ENCODE measurements around the gene KDM5C.

KDM5C gene

DNA sequence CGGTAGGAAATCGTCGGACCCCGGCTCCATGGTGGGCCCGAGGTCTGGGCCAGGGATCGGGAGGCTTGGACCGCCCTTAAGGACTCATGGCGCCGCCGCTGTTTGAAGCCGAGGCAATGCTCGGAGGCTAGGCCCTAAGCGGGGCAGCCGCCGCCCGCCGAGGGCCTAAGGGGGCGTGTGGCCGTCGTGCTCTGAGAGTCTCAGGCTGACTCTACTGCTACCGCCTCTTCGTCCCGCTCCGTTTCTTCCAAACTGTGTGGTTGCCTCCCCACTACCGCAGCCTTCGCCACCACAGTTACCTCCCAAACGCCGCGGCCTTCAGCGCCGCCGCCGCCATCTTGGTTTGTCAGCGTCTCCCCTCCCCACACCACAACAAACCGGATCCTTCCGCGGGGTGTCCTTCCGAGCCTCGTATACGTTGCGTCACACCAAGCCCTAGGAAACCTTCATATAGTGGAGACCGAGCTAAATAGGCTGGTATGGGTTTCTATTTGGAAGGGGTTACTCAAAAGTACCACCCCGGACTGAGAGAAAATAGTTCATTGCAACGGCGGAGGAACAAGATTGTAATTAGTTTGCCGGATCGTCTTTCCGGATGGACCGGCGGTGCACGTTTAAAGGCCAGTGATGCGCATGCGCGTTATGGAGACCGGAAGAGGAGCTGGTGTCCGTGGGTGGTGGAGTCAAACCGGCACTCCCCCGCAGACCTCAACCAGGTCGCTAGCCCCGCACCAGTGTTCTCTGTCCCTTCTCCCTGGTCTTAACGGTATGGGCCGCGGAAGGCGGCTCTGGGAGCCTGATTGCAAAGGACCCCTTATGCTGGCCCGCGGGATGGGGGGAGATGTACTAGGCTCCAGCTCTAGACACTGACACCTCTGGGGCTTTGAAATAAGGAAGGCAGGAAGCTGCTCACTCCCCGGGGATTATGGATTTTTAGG is at the start of gene KDM5C:
Gene KDM5C (minus strand): TSS at position 348 of the 938 bp plus-strand sequence. CDS start 318 bp downstream, at position 30.
- Histone ChIP-seq H3K27me3 (ENCODE audit: insufficient read depth, poor library complexity, severe bottlenecking) (no peaks in the 10 kb centered on the region), H3K27ac (ENCODE audit: poor library complexity, severe bottlenecking) (peak within 1 kb of the TSS; percentile 64), H3K36me3 (ENCODE audit: low read depth) (peaks cover 14% of the 10 kb centered on the region), H3K4me1 (ENCODE audit: insufficient read depth, poor library complexity, severe bottlenecking) (peaks cover 13% of the 10 kb centered on the region), H3K4me3 (ENCODE audit: severe bottlenecking) (peak within 1 kb of the TSS; percentile 69), H3K9me3 (ENCODE audit: severe bottlenecking) (no peaks in the 10 kb centered on the region)
- ATAC-seq (ENCODE audit: low read depth) (peak; percentile 56), DNase-seq (ENCODE audit: low spot score) (peak; percentile 80)
- TF ChIP-seq, protein P1, sequence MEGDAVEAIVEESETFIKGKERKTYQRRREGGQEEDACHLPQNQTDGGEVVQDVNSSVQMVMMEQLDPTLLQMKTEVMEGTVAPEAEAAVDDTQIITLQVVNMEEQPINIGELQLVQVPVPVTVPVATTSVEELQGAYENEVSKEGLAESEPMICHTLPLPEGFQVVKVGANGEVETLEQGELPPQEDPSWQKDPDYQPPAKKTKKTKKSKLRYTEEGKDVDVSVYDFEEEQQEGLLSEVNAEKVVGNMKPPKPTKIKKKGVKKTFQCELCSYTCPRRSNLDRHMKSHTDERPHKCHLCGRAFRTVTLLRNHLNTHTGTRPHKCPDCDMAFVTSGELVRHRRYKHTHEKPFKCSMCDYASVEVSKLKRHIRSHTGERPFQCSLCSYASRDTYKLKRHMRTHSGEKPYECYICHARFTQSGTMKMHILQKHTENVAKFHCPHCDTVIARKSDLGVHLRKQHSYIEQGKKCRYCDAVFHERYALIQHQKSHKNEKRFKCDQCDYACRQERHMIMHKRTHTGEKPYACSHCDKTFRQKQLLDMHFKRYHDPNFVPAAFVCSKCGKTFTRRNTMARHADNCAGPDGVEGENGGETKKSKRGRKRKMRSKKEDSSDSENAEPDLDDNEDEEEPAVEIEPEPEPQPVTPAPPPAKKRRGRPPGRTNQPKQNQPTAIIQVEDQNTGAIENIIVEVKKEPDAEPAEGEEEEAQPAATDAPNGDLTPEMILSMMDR (IDR thresholded peaks at IDR 0.05; ENCODE audit: poor library complexity, severe bottlenecking) = no peak

DNA sequence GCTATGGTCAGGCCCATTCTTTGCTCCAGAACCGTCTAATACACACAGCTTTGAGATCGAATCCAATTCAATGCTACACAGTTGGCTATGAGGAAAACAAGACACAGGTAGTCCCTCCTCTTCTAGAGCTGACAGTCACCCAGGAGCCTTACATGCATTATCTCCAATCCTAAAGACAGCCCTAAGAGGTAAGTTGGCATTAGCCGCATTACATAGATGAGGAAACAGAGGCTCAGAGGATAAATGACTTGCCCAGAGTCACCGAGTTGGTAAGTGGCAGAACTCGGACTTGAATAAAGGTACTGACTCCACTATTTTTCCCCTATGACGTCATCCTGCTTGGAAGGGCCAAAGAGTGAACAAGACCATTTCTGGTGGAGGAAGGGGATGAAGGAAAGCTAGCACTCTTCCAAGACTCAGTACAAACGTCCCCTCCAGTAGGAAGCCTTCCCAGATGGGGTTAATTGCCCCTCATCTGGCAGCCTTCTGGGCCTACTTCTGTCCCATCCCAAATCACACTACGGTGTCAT is 47.9 kb upstream of the KDM5C start:
- ATAC-seq (ENCODE audit: low read depth) (no peak), DNase-seq (ENCODE audit: low spot score) (no peak)
- Histone ChIP-seq H3K27me3 (ENCODE audit: insufficient read depth, poor library complexity, severe bottlenecking) (no peaks in the 10 kb centered on the region), H3K36me3 (ENCODE audit: low read depth) (no peaks in the 10 kb centered on the region), H3K9me3 (ENCODE audit: severe bottlenecking) (no peaks in the 10 kb centered on the region), H3K4me1 (ENCODE audit: insufficient read depth, poor library complexity, severe bottlenecking) (peaks cover 6% of the 10 kb centered on the region), H3K27ac (ENCODE audit: poor library complexity, severe bottlenecking) (no peak overlapping the region), H3K4me3 (ENCODE audit: severe bottlenecking) (no peak overlapping the region)
- TF ChIP-seq, protein P1 (IDR thresholded peaks at IDR 0.05; ENCODE audit: poor library complexity, severe bottlenecking) = no peak

DNA sequence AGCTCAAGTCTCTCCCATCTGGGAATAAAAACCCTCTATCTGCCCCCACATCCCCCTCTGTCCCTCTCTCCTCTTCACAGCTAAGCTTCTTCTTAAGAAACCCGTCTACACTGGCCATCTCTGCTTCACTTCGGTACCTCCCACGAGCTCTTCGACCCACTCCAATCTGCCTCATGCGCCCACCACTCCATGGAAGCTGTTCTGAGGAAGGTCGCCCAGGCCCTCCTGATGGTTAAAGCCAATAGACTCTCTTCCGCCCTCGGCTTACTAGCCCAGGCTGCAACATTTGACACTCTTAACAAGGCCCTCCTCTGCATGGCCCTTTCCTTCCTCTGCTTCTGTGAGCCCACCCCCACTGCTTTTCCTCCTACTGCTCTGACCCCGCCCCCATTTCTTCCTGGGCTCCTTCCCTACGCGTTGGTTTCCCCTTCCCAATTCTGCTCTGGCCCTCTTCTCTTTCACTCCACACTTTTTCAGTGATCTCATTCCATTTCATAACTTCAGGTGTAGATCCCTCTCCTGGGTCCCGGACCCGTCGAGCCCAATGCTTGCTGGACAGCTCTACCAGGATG is 44.6 kb upstream of the KDM5C start:
- Histone ChIP-seq H3K36me3 (ENCODE audit: low read depth) (no peaks in the 10 kb centered on the region), H3K4me3 (ENCODE audit: severe bottlenecking) (no peak overlapping the region), H3K4me1 (ENCODE audit: insufficient read depth, poor library complexity, severe bottlenecking) (peaks cover 27% of the 10 kb centered on the region), H3K27me3 (ENCODE audit: insufficient read depth, poor library complexity, severe bottlenecking) (no peaks in the 10 kb centered on the region), H3K9me3 (ENCODE audit: severe bottlenecking) (no peaks in the 10 kb centered on the region), H3K27ac (ENCODE audit: poor library complexity, severe bottlenecking) (no peak overlapping the region)
- no peak for ATAC-seq (ENCODE audit: low read depth)
- TF ChIP-seq, protein P1 (IDR thresholded peaks at IDR 0.05; ENCODE audit: poor library complexity, severe bottlenecking) = no peak
- DNase-seq (ENCODE audit: low spot score) = no peak

GRCh38 chrX:53268173-53268572 is 43.2 kb upstream of the KDM5C start:
- Histone ChIP-seq H3K9me3 (ENCODE audit: severe bottlenecking) (no peaks in the 10 kb centered on the region), H3K36me3 (ENCODE audit: low read depth) (no peaks in the 10 kb centered on the region), H3K27ac (ENCODE audit: poor library complexity, severe bottlenecking) (peak overlapping the region; percentile 82), H3K27me3 (ENCODE audit: insufficient read depth, poor library complexity, severe bottlenecking) (no peaks in the 10 kb centered on the region), H3K4me1 (ENCODE audit: insufficient read depth, poor library complexity, severe bottlenecking) (peaks cover 39% of the 10 kb centered on the region), H3K4me3 (ENCODE audit: severe bottlenecking) (no peak overlapping the region)
- TF ChIP-seq, protein P1 (IDR thresholded peaks at IDR 0.05; ENCODE audit: poor library complexity, severe bottlenecking) = no peak
- peak; percentile 56 for ATAC-seq (ENCODE audit: low read depth)
- no peak for DNase-seq (ENCODE audit: low spot score)
